HepG2 (cell line): ENCODE results near the gene RSPH9. TPM values are rescaled to one million over a fixed set of nuclear protein-coding genes. Genes with fewer than 3 reads are reported as not detected.

Experiments used
- ATAC-seq: fragments of 200-7000 bp; cut with Tn5 transposase; 3 replicates; pipeline ENCODE4 v1.9.1; 2020; ENCODE audit warnings: mild to moderate bottlenecking, moderate library complexity
- BruUV-seq: library from RNA; stranded (reverse); fragments of 400-500 nt; replicated peaks from 2 replicates; lab custom pipeline; 2021; lab: Mats Ljungman, UMichigan
- CTCF ChIA-PET: fragments of 300-600 bp; formaldehyde crosslinking; extraction: SDS; loops from one replicate; lab custom pipeline; 2021; ENCODE audit warnings: low total read pairs, inconsistent platforms, low intra/inter-chr PET ratio; lab: Yijun Ruan, JAX
- POLR2A ChIA-PET: fragments of 350-600 bp; sonication (Branson Sonifier 250); formaldehyde crosslinking; loops from one replicate; lab custom pipeline; 2020; ENCODE audit warnings: antibody characterized with exemption, inconsistent platforms; lab: Yijun Ruan, JAX
- DNase-seq: peaks from one replicate; pipeline ENCODE4 v3.0.0-alpha.2; 2015; ENCODE audit warnings: low spot score
- FAIRE-seq: peaks from 3 replicates; lab custom pipeline; 2011; peaks lifted over from hg19 to GRCh38; lab: Jason Lieb, UNC
- H2AFZ ChIP-seq: one replicate; pipeline ENCODE4 v1.6.1; 2011; ENCODE audit warnings: low read length, inconsistent platforms
- H3K27ac ChIP-seq: fragments of 300-600 bp; 3 replicates; pipeline ENCODE4 v1.8.0; 2011; ENCODE audit warnings: mixed run types, mild to moderate bottlenecking, mixed read lengths, low read length, inconsistent platforms; ENCODE audit not compliant: insufficient read depth; ENCODE audit errors: extremely low read length
- H3K27me3 ChIP-seq, 2 experiments: fragments of 200-600 bp in 1 of 2; 2 replicates in 1 of 2; 3 replicates in 1 of 2; pipeline versions ENCODE4 v1.6.0 to v1.8.0; 2011; ENCODE audit warnings: low read length in 2 of 2, mild to moderate bottlenecking in 2 of 2, moderate library complexity in 2 of 2, inconsistent platforms in 1 of 2; ENCODE audit not compliant: insufficient read depth in 2 of 2, control insufficient read depth in 1 of 2
- H3K36me3 ChIP-seq, 2 experiments: fragments of 200-600 bp in 1 of 2; replicated peaks in 1 of 2; 2 replicates in 1 of 2; 3 replicates in 1 of 2; pipeline versions ENCODE4 v1.5.1 to v1.8.0; 2011; ENCODE audit warnings: low read length in 2 of 2, inconsistent platforms in 1 of 2; ENCODE audit not compliant: insufficient read depth in 2 of 2, control insufficient read depth in 1 of 2
- H3K4me1 ChIP-seq: 2 replicates; pipeline ENCODE4 v1.5.1; 2012; ENCODE audit warnings: low read length, inconsistent platforms; ENCODE audit not compliant: insufficient read depth
- H3K4me2 ChIP-seq: 2 replicates; pipeline ENCODE4 v1.6.0; 2011; ENCODE audit warnings: low read depth, low read length, inconsistent platforms
- H3K4me3 ChIP-seq, 3 experiments: fragments of 200-600 bp in 1 of 3; sonication (generic), shearing (Covaris generic) in 1 of 3; replicated peaks in 1 of 3; 2 replicates each; pipeline ENCODE4 v1.5.1; 2011 to 2016; ENCODE audit warnings: low read length in 3 of 3, inconsistent platforms in 2 of 3, low read depth in 2 of 3, mild to moderate bottlenecking in 2 of 3, control low read depth in 1 of 3, mixed read lengths in 1 of 3; ENCODE audit not compliant: insufficient read depth in 1 of 3
- H3K79me2 ChIP-seq: one replicate; pipeline ENCODE4 v1.6.1; 2011; ENCODE audit warnings: low read length, inconsistent platforms; ENCODE audit not compliant: insufficient read depth
- H3K9ac ChIP-seq: 2 replicates; pipeline ENCODE4 v1.6.0; 2011; ENCODE audit warnings: mild to moderate bottlenecking, low read depth, low read length, inconsistent platforms; ENCODE audit not compliant: insufficient read depth
- H3K9me3 ChIP-seq: 2 replicates; pipeline ENCODE4 v1.5.1; 2012; ENCODE audit warnings: mild to moderate bottlenecking, low read length
- H4K20me1 ChIP-seq: 2 replicates; pipeline ENCODE4 v1.6.0; 2011; ENCODE audit warnings: inconsistent platforms, mild to moderate bottlenecking, low read length, moderate library complexity; ENCODE audit not compliant: insufficient read depth
- KLF13 ChIP-seq: sonication (generic); formaldehyde crosslinking; IDR thresholded peaks from 2 replicates; pipeline ENCODE4 v1.4.0; 2020; ENCODE audit warnings: mild to moderate bottlenecking, missing genetic modification reagents
- MAF1 ChIP-seq: sonication (generic); formaldehyde crosslinking; IDR thresholded peaks from 2 replicates; pipeline ENCODE4 v1.5.0; 2020; ENCODE audit warnings: missing genetic modification reagents, borderline replicate concordance
- ZNF841 ChIP-seq: sonication (generic); formaldehyde crosslinking; IDR thresholded peaks from 2 replicates; pipeline ENCODE4 v1.8.1; 2023; ENCODE audit warnings: missing genetic modification reagents, borderline replicate concordance
- WGBS: methylation state at CpG from one replicate; pipeline ENCODE4 v1.1.6; 2017; ENCODE audit warnings: low lambda C conversion rate; 5-methylcytosine and 5-hydroxymethylcytosine counted together
- in situ Hi-C: cut with HindIII; loops from 2 replicates; pipeline ENCODE4 v1.10.0; 2017; ENCODE audit warnings: low pct_unique_long_range_greater_than_20kb; ENCODE audit not compliant: extremely low pct_ligation_motif_present
- intact Hi-C: fragments of 100-400 bp; cut with micrococcal nuclease; formaldehyde crosslinking; loops from one replicate; pipeline ENCODE4 v1.10.0; 2022; ENCODE audit not compliant: unreplicated experiment
- polyA plus RNA-seq, 8 experiments: library from polyadenylated mRNA; depleted of rRNA in 3 of 8; stranded (reverse) in 7 of 8; unstranded in 1 of 8; fragments of >200 nt; fragmentation: Illumina TruSeq in 4 of 8; extraction: Trizol in 4 of 8; gene quantifications; 2 replicates each; pipeline versions ENCODE4 v1.2.1 to v1.2.3, GENCODE V29; 2011 to 2016; ENCODE audit warnings: low read depth in 4 of 8, missing spikeins in 1 of 8, mixed read lengths in 1 of 8; ENCODE audit not compliant: insufficient read depth in 1 of 8
- total RNA-seq, 5 experiments: library from RNA; depleted of rRNA; stranded (reverse); fragments of >200 nt; fragmentation: Illumina TruSeq; extraction: Trizol; gene quantifications; 2 replicates each; pipeline ENCODE4 v1.2.3, GENCODE V29; 2016; ENCODE audit warnings: low read depth in 1 of 5
- TF ChIP-seq, protein P1 (sequence below): sonication (generic); formaldehyde crosslinking; IDR thresholded peaks from 2 replicates; pipeline ENCODE4 v1.4.0; 2020; ENCODE audit warnings: mild to moderate bottlenecking, missing genetic modification reagents
- TF ChIP-seq, protein P2 (sequence below): sonication (generic); formaldehyde crosslinking; IDR thresholded peaks from 2 replicates; pipeline ENCODE4 v1.5.1; 2020; ENCODE audit warnings: missing genetic modification reagents, mild to moderate bottlenecking, borderline replicate concordance
- TF ChIP-seq, protein P3 (sequence below): fragments of 450-650 bp; IDR thresholded peaks from 2 replicates; pipeline ENCODE4 v1.6.1; 2017; ENCODE audit warnings: mild to moderate bottlenecking

The RSPH9 gene
- total and polyA plus RNA-seq, 2 of the 13 experiments (the other 11 are each of a cell fraction or from before 2014, with no cell fraction given): 0.04 TPM; not detected in 1

DNA sequence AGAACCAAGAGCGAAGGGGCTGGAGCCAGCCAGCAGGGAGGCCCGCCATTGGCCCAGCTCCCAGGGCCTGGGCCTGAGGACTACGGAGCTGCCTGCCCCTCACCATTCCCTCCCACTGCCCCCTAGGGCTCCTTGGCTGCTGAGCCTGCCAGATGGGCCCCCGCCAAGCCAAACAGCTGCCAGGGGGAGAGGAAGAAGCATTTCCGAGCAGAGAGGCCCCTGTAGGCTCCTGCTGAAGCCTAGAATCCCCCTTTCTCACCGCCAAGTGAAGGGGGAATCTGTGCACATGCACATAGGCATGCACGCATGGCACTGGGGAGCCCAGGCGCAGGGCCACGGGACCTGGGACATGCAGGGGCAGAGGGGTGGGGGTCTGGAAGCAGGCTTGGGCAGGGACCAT is 71.3 kb downstream of the RSPH9 start:
- 49% methylated on average over 8 of the region's 9 CpGs for WGBS
- intact Hi-C loops: no loop called here
- ChIA-PET CTCF (no interaction called here), POLR2A (interaction anchor here (1.9 kb wide), 1 partner anchor 9 kb away, joined by 8 read pairs; no protein-coding TSS in a partner anchor)
- Histone ChIP-seq H3K79me2 (no peaks in the 10 kb centered on the region), H3K4me2 (no peak overlapping the region), H4K20me1 (no peaks in the 10 kb centered on the region), H3K9ac (no peak overlapping the region), H3K36me3 (no peaks in the 10 kb centered on the region), H3K4me1 (peaks cover 53% of the 10 kb centered on the region), H3K4me3 (no peak overlapping the region), H2AFZ (no peak overlapping the region), H3K9me3 (no peaks in the 10 kb centered on the region), H3K27me3 (peaks cover 4 to 26% of the 10 kb centered on the region in 2 experiments; a peak in 3 of 5 replicates), H3K27ac (no peak overlapping the region)
- FAIRE-seq (no peak), DNase-seq (no peak), ATAC-seq (no peak)
- no TSS peak for BruUV-seq
- TF ChIP-seq KLF13 (CRISPR knock-in tag): no peak
- TF ChIP-seq, protein P1, sequence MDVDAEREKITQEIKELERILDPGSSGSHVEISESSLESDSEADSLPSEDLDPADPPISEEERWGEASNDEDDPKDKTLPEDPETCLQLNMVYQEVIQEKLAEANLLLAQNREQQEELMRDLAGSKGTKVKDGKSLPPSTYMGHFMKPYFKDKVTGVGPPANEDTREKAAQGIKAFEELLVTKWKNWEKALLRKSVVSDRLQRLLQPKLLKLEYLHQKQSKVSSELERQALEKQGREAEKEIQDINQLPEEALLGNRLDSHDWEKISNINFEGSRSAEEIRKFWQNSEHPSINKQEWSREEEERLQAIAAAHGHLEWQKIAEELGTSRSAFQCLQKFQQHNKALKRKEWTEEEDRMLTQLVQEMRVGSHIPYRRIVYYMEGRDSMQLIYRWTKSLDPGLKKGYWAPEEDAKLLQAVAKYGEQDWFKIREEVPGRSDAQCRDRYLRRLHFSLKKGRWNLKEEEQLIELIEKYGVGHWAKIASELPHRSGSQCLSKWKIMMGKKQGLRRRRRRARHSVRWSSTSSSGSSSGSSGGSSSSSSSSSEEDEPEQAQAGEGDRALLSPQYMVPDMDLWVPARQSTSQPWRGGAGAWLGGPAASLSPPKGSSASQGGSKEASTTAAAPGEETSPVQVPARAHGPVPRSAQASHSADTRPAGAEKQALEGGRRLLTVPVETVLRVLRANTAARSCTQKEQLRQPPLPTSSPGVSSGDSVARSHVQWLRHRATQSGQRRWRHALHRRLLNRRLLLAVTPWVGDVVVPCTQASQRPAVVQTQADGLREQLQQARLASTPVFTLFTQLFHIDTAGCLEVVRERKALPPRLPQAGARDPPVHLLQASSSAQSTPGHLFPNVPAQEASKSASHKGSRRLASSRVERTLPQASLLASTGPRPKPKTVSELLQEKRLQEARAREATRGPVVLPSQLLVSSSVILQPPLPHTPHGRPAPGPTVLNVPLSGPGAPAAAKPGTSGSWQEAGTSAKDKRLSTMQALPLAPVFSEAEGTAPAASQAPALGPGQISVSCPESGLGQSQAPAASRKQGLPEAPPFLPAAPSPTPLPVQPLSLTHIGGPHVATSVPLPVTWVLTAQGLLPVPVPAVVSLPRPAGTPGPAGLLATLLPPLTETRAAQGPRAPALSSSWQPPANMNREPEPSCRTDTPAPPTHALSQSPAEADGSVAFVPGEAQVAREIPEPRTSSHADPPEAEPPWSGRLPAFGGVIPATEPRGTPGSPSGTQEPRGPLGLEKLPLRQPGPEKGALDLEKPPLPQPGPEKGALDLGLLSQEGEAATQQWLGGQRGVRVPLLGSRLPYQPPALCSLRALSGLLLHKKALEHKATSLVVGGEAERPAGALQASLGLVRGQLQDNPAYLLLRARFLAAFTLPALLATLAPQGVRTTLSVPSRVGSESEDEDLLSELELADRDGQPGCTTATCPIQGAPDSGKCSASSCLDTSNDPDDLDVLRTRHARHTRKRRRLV (CRISPR knock-in tag): no peak
- in situ Hi-C loops: no loop called here

DNA sequence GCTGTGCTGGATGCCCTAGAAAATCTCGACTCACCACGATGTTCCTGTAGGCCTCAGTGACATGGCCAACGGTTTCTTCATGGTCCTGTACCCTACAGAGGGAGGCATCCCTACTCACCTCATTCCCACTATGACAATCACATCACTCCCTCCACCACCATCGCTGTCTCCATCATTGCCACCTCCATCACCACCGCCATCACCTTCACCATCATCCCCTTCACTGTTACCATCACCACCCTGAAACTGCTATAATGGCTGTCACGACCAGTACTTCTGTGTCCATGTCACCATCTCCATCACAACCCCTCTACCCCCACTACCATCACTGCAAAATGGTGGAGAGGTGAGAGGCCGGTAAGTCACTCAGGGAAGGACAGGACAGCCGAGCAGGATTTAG is 72.6 kb downstream of the RSPH9 start:
- intact Hi-C loops: no loop called here
- Histone ChIP-seq H3K4me1 (peaks cover 48% of the 10 kb centered on the region), H3K9me3 (no peaks in the 10 kb centered on the region), H3K4me2 (no peak overlapping the region), H3K4me3 (no peak overlapping the region), H3K36me3 (no peaks in the 10 kb centered on the region), H3K27ac (no peak overlapping the region), H4K20me1 (no peaks in the 10 kb centered on the region), H3K79me2 (no peaks in the 10 kb centered on the region), H2AFZ (no peak overlapping the region), H3K9ac (no peak overlapping the region), H3K27me3 (peaks cover 4 to 26% of the 10 kb centered on the region in 2 experiments; a peak in 3 of 5 replicates)
- ChIA-PET POLR2A (no interaction called here), CTCF (no interaction called here)
- WGBS: 48% methylated on average over 8 of the region's 8 CpGs
- DNase-seq (no peak), ATAC-seq (no peak), FAIRE-seq (no peak)
- in situ Hi-C loops: no loop called here
- BruUV-seq: no TSS peak
- TF ChIP-seq, protein P2, sequence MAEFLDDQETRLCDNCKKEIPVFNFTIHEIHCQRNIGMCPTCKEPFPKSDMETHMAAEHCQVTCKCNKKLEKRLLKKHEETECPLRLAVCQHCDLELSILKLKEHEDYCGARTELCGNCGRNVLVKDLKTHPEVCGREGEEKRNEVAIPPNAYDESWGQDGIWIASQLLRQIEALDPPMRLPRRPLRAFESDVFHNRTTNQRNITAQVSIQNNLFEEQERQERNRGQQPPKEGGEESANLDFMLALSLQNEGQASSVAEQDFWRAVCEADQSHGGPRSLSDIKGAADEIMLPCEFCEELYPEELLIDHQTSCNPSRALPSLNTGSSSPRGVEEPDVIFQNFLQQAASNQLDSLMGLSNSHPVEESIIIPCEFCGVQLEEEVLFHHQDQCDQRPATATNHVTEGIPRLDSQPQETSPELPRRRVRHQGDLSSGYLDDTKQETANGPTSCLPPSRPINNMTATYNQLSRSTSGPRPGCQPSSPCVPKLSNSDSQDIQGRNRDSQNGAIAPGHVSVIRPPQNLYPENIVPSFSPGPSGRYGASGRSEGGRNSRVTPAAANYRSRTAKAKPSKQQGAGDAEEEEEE (CRISPR knock-in tag): no peak
- TF ChIP-seq MAF1 (CRISPR knock-in tag) (no peak), ZNF841 (CRISPR knock-in tag) (no peak)
- TF ChIP-seq, protein P3, sequence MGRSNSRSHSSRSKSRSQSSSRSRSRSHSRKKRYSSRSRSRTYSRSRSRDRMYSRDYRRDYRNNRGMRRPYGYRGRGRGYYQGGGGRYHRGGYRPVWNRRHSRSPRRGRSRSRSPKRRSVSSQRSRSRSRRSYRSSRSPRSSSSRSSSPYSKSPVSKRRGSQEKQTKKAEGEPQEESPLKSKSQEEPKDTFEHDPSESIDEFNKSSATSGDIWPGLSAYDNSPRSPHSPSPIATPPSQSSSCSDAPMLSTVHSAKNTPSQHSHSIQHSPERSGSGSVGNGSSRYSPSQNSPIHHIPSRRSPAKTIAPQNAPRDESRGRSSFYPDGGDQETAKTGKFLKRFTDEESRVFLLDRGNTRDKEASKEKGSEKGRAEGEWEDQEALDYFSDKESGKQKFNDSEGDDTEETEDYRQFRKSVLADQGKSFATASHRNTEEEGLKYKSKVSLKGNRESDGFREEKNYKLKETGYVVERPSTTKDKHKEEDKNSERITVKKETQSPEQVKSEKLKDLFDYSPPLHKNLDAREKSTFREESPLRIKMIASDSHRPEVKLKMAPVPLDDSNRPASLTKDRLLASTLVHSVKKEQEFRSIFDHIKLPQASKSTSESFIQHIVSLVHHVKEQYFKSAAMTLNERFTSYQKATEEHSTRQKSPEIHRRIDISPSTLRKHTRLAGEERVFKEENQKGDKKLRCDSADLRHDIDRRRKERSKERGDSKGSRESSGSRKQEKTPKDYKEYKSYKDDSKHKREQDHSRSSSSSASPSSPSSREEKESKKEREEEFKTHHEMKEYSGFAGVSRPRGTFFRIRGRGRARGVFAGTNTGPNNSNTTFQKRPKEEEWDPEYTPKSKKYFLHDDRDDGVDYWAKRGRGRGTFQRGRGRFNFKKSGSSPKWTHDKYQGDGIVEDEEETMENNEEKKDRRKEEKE: no peak
